GM23338 (cell line): Measurements from ENCODE around the gene GABRQ.

Source experiments
- CREB1 ChIP-seq: fragments of 250-450 bp; sonication (Bioruptor Pico); IDR thresholded peaks from 2 replicates; pipeline ENCODE4 v1.5.0; 2020; ENCODE audit warnings: low read depth, mild to moderate bottlenecking, moderate library complexity
- EZH2 ChIP-seq: fragments of 200-600 bp; sonication (generic); IDR thresholded peaks from one replicate; pipeline ENCODE4 v1.8.0; 2017; ENCODE audit warnings: antibody characterized with exemption, mild to moderate bottlenecking, low read depth; ENCODE audit not compliant: unreplicated experiment
- NANOG ChIP-seq: IDR thresholded peaks from 2 replicates; pipeline ENCODE4 v1.6.1; 2016; ENCODE audit warnings: antibody characterized with exemption, borderline replicate concordance
- POLR2AphosphoS5 ChIP-seq: IDR thresholded peaks from 2 replicates; pipeline ENCODE4 v1.6.1; 2016; ENCODE audit warnings: antibody characterized with exemption, low read depth
- TF ChIP-seq, protein P1 (sequence below), 2 experiments: fragments of 200-600 bp in 1 of 2; sonication (generic) in 1 of 2; conservative IDR thresholded peaks; 2 replicates each; pipeline versions ENCODE4 v1.5.1 to v1.6.1; 2016 to 2017; ENCODE audit warnings: antibody characterized with exemption in 2 of 2, low read depth in 2 of 2, mild to moderate bottlenecking in 2 of 2, moderate library complexity in 1 of 2

- TF ChIP-seq CREB1 (CRISPR knock-in tag) (no peak), NANOG (no peak), POLR2AphosphoS5 (no peak), EZH2 (no peak)
- TF ChIP-seq, protein P1, sequence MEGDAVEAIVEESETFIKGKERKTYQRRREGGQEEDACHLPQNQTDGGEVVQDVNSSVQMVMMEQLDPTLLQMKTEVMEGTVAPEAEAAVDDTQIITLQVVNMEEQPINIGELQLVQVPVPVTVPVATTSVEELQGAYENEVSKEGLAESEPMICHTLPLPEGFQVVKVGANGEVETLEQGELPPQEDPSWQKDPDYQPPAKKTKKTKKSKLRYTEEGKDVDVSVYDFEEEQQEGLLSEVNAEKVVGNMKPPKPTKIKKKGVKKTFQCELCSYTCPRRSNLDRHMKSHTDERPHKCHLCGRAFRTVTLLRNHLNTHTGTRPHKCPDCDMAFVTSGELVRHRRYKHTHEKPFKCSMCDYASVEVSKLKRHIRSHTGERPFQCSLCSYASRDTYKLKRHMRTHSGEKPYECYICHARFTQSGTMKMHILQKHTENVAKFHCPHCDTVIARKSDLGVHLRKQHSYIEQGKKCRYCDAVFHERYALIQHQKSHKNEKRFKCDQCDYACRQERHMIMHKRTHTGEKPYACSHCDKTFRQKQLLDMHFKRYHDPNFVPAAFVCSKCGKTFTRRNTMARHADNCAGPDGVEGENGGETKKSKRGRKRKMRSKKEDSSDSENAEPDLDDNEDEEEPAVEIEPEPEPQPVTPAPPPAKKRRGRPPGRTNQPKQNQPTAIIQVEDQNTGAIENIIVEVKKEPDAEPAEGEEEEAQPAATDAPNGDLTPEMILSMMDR (conservative IDR thresholded peaks at IDR 0.05; ENCODE audit: low read depth in 2 of 2): peak; percentile 43 to 64
Observed at GRCh38 chrX:152658302-152658701, 20.6 kb downstream of the GABRQ start.
